AG09319 (cell line): Measurements from ENCODE around the gene MTMR6.

Source experiments
- DNase-seq: peaks from one replicate; pipeline ENCODE4 v3.0.0-alpha.2; 2010; ENCODE audit warnings: low read depth; ENCODE audit errors: extremely low read depth
- TF ChIP-seq, protein P1 (sequence below): IDR thresholded peaks from 2 replicates; pipeline ENCODE4 v1.5.1; 2011; ENCODE audit warnings: low read depth, mild to moderate bottlenecking, inconsistent platforms, low read length, moderate library complexity

Gene MTMR6

DNA sequence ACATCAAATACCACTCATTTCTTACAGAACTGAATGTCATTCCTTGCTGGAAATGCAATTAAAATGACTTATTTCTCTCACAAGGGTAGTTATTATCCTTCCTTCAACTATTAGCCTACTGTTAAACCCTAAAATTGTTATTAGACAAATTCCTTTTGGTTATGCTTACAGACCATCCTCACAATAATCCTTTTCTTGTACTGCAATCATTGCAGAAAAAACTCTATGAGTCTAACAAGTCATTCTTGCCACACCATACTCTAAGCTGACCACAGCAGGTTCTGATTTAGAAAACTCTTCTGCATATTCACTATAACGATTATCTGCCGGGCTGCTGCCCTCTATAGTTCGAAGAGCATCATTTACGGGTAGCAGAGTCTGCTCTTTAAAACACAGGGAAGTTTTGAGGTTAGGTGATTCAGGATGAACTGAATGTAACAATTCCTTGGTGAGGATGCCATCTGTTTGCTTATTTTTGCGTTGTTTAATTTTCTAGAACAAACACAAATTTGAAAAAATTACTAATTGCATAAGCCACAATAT is 38.2 kb downstream of the MTMR6 start:
- TF ChIP-seq, protein P1, sequence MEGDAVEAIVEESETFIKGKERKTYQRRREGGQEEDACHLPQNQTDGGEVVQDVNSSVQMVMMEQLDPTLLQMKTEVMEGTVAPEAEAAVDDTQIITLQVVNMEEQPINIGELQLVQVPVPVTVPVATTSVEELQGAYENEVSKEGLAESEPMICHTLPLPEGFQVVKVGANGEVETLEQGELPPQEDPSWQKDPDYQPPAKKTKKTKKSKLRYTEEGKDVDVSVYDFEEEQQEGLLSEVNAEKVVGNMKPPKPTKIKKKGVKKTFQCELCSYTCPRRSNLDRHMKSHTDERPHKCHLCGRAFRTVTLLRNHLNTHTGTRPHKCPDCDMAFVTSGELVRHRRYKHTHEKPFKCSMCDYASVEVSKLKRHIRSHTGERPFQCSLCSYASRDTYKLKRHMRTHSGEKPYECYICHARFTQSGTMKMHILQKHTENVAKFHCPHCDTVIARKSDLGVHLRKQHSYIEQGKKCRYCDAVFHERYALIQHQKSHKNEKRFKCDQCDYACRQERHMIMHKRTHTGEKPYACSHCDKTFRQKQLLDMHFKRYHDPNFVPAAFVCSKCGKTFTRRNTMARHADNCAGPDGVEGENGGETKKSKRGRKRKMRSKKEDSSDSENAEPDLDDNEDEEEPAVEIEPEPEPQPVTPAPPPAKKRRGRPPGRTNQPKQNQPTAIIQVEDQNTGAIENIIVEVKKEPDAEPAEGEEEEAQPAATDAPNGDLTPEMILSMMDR = peak; percentile 59
- peak; percentile 39 for DNase-seq

DNA sequence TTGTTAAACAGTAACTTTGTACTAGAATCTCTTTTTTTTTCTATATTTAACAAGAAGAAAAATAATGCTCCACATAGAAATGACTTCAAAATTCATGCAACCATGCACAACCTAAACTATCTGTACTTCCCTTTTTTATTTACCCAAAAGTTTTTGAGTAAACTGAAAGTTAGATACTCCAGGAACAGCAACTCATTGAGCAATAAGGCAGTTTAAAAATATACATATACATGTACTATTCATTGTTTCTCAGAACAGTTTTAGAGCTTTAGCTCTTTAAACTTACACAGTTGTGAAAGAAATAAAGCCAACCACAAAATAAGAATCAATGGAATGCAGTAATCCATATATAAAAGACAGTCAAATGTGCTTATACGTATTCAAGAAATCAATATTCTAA is 39.2 kb downstream of the MTMR6 start:
- no peak for DNase-seq
- TF ChIP-seq, protein P1 = no peak

DNA sequence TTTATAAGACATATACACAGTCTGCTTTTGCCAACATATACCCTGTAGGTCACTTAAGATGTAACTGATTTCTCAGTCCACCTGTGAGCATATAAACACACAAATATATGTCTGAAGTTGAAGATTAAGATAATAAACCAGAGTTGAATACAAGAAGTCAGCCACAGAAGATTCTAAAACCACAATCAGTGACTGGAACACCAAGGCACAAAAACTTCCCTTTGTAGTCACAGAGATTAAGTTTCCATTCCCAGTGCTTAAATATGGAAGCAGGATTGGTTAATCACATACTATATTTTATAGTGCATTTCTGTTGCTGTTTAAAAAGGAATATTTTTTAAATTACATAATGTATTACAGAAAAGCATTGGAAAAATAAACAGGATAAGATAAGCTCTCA is 39.9 kb downstream of the MTMR6 start:
- no peak for DNase-seq
- TF ChIP-seq, protein P1 = no peak

DNA sequence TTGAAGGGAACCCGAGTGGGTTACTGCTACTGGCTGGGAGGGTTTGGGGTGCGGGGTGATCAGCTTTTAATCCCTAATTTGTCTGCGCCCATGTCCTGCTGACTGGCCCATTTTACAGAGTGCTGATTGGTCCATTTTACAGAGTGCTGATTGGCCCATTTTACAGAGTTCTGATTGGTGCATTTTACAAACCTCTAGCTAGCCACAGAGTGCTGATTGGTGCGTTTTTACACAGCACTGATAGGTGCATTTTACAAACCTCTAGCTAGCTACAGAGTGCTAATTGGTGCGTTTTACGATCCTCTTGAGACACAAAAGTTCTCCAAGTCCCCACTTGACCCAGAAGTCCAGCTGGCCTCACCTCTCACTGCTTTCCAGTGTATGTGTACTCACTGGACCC is 43.2 kb downstream of the MTMR6 start:
- TF ChIP-seq, protein P1 = no peak
- DNase-seq = no peak

DNA sequence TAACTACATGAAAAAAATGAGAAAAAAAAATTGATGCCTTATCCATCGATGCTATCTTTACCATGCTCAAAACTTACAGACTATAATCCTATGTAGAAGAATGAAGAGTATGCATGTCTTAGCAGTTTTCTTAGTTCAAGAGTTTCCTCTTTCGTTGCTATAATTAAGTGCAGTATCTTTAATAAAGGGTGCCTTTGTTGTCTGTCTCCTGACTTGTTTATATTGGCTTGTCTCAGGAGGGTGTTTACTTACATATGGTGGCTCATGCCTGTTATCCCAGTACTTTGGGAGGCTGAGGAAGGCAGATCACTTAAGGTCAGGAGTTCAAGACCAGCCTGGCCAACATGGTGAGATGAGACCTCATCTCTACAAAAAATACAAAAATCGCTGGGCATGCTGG is 44.3 kb downstream of the MTMR6 start:
- TF ChIP-seq, protein P1 = no peak
- DNase-seq = no peak

DNA sequence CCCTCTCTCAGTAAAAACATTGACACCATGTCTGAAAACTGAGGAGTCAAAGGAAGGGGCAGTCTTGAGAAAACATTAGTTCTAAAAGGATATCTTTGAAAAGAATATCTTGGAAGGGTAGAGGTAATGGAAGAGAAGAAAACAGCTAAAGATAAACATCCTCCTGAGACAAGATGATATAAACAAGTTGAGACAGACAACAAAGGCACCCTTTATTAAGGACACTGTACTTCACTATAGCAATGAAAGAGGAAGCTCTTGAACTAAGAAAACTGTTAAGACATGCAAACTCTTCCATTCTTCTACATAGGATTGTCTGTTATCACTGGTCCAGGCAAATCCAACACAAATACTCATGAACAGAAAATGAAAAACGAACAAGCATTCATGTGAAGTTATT is 46.3 kb downstream of the MTMR6 start:
- TF ChIP-seq, protein P1 = no peak
- DNase-seq = no peak

DNA sequence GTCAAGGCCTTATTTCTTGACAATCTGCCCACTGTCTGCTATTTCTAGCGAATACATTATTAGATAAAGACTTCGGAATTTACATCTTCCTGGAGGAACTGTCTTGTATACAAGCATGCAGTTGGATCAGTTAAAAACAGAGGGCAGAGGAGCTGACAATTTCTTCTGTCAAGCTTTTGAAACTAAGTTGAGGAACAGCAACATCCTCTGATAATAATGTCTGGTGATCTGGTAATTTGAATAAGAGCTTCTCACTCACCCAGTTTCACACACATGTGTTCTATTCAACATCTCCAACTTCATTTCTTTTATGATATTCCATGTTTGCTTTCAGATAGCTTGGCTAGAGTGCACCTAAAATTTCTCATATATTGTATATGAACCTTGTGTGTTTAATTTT is 50.2 kb downstream of the MTMR6 start:
- no peak for DNase-seq
- TF ChIP-seq, protein P1 = no peak
